Smooth muscle cell (in vitro differentiated cells): ENCODE results near the gene ECE1. TPM values are rescaled to one million over a fixed set of nuclear protein-coding genes. Genes with fewer than 3 reads are reported as not detected.

ENCODE experiments used
- DNase-seq: peaks from one replicate; lab custom pipeline; 2025; ENCODE audit not compliant: unreplicated experiment; lab: John Stamatoyannopoulos, UW
- H2AFZ ChIP-seq: fragments of 200-600 bp; sonication (generic); 2 replicates; pipeline ENCODE4 v1.6.0; 2016; ENCODE audit warnings: antibody characterized with exemption, low read depth, mild to moderate bottlenecking
- H3F3A ChIP-seq: fragments of 200-600 bp; sonication (generic); 2 replicates; pipeline ENCODE4 v1.6.0; 2017; ENCODE audit warnings: antibody characterized with exemption, low read depth
- H3K27ac ChIP-seq: fragments of 200-600 bp; sonication (generic); 2 replicates; pipeline ENCODE4 v1.5.1; 2016; ENCODE audit warnings: low read depth, mild to moderate bottlenecking
- H3K27me3 ChIP-seq: fragments of 200-600 bp; sonication (generic); 2 replicates; pipeline ENCODE4 v1.6.1; 2016; ENCODE audit warnings: low read depth, mild to moderate bottlenecking
- H3K36me3 ChIP-seq: fragments of 200-600 bp; sonication (generic); 2 replicates; pipeline ENCODE4 v1.5.1; 2016; ENCODE audit warnings: low read depth
- H3K4me1 ChIP-seq: fragments of 200-600 bp; sonication (generic); 2 replicates; pipeline ENCODE4 v1.5.1; 2016; ENCODE audit warnings: low read depth
- H3K4me2 ChIP-seq: fragments of 200-600 bp; sonication (generic); 2 replicates; pipeline ENCODE4 v1.6.0; 2016; ENCODE audit warnings: mild to moderate bottlenecking
- H3K4me3 ChIP-seq: fragments of 200-600 bp; sonication (generic); 2 replicates; pipeline ENCODE4 v1.5.1; 2016; ENCODE audit warnings: mild to moderate bottlenecking
- H3K79me2 ChIP-seq: fragments of 200-600 bp; sonication (generic); 2 replicates; pipeline ENCODE4 v1.6.0; 2016; ENCODE audit warnings: low read depth, mild to moderate bottlenecking
- H3K9ac ChIP-seq: fragments of 200-600 bp; sonication (generic); 2 replicates; pipeline ENCODE4 v1.6.0; 2016; ENCODE audit warnings: low read depth
- H3K9me3 ChIP-seq: fragments of 200-600 bp; sonication (generic); replicated peaks from 2 replicates; pipeline ENCODE4 v1.5.1; 2016; ENCODE audit warnings: low read depth
- H4K20me1 ChIP-seq: fragments of 200-600 bp; sonication (generic); 2 replicates; pipeline ENCODE4 v1.6.0; 2016; ENCODE audit warnings: low read depth
- CTCF ChIP-seq: fragments of 200-600 bp; sonication (generic); IDR thresholded peaks from 2 replicates; pipeline ENCODE4 v1.5.1; 2017; ENCODE audit warnings: borderline replicate concordance, mild to moderate bottlenecking, antibody characterized with exemption; ENCODE audit not compliant: insufficient read depth, poor library complexity, severe bottlenecking
- WGBS: methylation state at CpG from one replicate; pipeline ENCODE4 v1.1.7; 2016; ENCODE audit warnings: low lambda C conversion rate; 5-methylcytosine and 5-hydroxymethylcytosine counted together
- polyA plus RNA-seq: library from polyadenylated mRNA; unstranded; fragments of >200 nt; fragmentation: Nextera tagmentation; extraction: Ambion mirVana; gene quantifications from 2 replicates; pipeline ENCODE4 v1.2.1, GENCODE V29; 2016
- total RNA-seq: library from RNA; depleted of rRNA; stranded (reverse); fragments of >200 nt; gene quantifications from 2 replicates; pipeline ENCODE4 v1.2.3, GENCODE V29; 2014

The ECE1 gene
- total and polyA plus RNA-seq, 2 experiments from 2014 or later = 108 to 129 TPM

GRCh38 chr1:21317035-21317689, 26.9 kb upstream of the ECE1 start:
- Histone ChIP-seq H3K79me2 (peaks cover 65% of the 10 kb centered on the region), H3K36me3 (no peaks in the 10 kb centered on the region), H4K20me1 (peaks cover 20% of the 10 kb centered on the region), H3K4me3 (no peak overlapping the region), H2AFZ (no peak overlapping the region), H3K9ac (peak overlapping the region; percentile 75), H3K9me3 (no peaks in the 10 kb centered on the region), H3K4me1 (peaks cover 58% of the 10 kb centered on the region), H3K27me3 (no peaks in the 10 kb centered on the region), H3F3A (peaks cover 54% of the 10 kb centered on the region), H3K27ac (peak overlapping the region; percentile 94), H3K4me2 (peak overlapping the region; percentile 41)
- WGBS = 41% methylated on average over 16 of the region's 16 CpGs
- TF ChIP-seq CTCF = no peak
- peak; percentile 53 for DNase-seq

- H3K79me2 ChIP-seq = peaks cover 79% of the 10 kb centered on the region
Measured at GRCh38 chr1:21314743-21315396, 24.6 kb upstream of the ECE1 start.

GRCh38 chr1:21313886-21314721, 23.8 kb upstream of the ECE1 start:
- 59% methylated on average over 19 of the region's 19 CpGs for WGBS

More at GRCh38 chr1:21314743-21315396, 24.6 kb upstream of the ECE1 start:
- H3K9me3 ChIP-seq = no peaks in the 10 kb centered on the region
- 90% methylated on average over 2 of the region's 2 CpGs for WGBS
- H3K9ac ChIP-seq = no peak overlapping the region
- peaks cover 50% of the 10 kb centered on the region for H3F3A ChIP-seq
- H3K27me3 ChIP-seq = no peaks in the 10 kb centered on the region
- H3K27ac ChIP-seq = peak overlapping the region; percentile 94
- TF ChIP-seq CTCF = no peak
- DNase-seq = no peak
- H2AFZ ChIP-seq = no peak overlapping the region
- H3K4me2 ChIP-seq = no peak overlapping the region
- no peaks in the 10 kb centered on the region for H3K36me3 ChIP-seq
- no peak overlapping the region for H3K4me3 ChIP-seq
- peaks cover 27% of the 10 kb centered on the region for H4K20me1 ChIP-seq
- H3K4me1 ChIP-seq = peaks cover 38% of the 10 kb centered on the region

More at GRCh38 chr1:21313886-21314721, 23.8 kb upstream of the ECE1 start:
- Histone ChIP-seq H3K9ac (no peak overlapping the region), H3K27ac (peak overlapping the region; percentile 94), H3K4me1 (peaks cover 31% of the 10 kb centered on the region), H3K4me3 (no peak overlapping the region), H3F3A (peaks cover 47% of the 10 kb centered on the region), H3K27me3 (no peaks in the 10 kb centered on the region), H2AFZ (no peak overlapping the region), H3K36me3 (no peaks in the 10 kb centered on the region), H3K79me2 (peaks cover 81% of the 10 kb centered on the region), H3K4me2 (peak overlapping the region; percentile 57), H3K9me3 (no peaks in the 10 kb centered on the region), H4K20me1 (peaks cover 31% of the 10 kb centered on the region)
- no peak for DNase-seq
- TF ChIP-seq CTCF = no peak
